Measurements from ENCODE around the gene ODAD4. TPM values are rescaled to one million over a fixed set of nuclear protein-coding genes. Genes with fewer than 3 reads are reported as not detected.

Gene ODAD4
- polyA plus RNA-seq, 1 donor: 0.80 TPM

DNA sequence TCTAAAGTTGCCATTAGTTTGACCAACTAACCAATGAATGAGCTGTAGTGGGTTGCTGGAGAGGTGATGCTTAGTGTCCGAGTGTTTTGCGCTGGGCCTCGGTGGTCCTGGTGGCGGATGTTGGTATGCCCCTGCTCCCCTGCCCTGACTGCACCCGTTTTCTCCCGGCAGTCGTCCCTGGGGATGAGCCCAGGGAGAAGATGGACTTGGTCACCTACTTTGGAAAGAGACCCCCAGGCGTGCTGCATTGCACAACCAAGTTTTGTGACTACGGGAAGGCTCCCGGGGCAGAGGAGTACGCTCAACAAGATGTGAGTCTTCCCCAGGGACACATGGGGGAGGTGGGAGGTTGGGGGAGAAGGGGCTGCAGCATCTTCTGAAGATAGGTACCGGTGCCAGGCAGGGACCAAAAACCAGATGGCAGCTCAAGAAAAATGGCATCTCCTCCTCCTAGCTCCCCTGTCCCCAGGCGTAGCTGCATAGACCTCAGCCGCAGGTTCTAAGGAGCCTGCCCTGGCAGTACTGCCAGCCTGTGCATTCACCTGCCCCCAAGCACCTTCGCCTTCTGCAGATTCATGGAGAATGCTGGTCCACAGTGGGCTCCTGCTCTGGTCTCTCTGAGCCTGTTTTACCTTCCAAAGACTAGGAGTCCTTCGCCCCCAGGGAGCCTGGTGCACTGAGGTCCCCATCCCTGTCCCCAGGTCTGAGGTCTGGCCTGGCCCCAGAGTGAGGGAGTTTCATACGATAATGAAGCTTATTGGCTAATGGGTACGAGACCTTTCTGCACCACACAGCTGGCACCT, 41.5 kb downstream of the ODAD4 start:
- no peak for DNase-seq (ENCODE audit: low read depth)

DNA sequence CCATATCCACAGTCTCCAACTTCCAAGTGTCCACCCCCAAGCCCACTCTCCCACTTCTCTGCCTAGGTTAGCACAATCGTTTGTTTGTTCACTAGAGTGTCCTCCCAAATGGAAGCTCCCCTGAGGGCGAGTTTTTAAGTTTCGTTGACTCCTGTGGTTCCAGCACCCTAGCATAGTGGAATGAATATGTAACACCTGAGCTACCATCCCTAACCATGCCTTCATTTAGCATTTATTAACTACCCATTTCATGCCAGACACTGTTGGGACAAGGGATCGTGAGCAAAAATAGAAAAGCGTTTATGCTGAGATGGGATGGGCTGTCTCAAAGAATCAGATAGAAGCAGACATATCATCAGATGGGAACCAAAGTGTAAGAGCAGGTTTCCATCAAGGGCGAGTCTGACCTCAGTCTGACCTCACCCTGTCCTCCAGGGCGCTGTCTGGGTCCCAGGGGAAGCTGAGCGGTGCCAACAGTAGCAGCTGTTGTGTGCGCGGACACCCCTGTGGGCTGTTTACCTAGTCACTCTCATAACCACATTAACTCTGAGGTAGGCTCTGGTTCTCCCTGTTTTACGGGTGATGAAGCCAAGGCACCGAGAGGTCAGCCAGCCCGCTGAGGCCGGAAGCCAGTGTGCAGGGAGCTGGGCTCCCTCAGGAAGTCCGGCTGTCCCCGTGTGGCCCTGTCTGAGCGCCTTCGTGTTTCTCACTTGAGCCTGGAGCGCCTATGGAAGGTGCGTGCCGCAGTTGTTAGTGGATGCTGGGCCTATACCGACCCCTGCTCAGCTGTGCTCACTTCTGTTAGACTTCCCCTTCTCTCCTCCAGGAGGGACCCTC, 42.4 kb downstream of the ODAD4 start:
- DNase-seq (ENCODE audit: low read depth): no peak

DNA sequence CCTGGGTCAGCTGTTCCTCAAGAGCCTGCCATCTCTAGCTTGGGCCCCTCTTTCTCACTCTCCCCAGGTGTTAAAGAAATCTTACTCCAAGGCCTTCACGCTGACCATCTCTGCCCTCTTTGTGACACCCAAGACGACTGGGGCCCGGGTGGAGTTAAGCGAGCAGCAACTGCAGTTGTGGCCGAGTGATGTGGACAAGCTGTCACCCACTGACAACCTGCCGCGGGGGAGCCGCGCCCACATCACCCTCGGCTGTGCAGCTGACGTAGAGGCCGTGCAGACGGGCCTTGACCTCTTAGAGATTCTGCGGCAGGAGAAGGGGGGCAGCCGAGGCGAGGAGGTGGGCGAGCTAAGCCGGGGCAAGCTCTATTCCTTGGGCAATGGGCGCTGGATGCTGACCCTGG, 43.0 kb downstream of the ODAD4 start:
- no peak for DNase-seq (ENCODE audit: low read depth)

DNA sequence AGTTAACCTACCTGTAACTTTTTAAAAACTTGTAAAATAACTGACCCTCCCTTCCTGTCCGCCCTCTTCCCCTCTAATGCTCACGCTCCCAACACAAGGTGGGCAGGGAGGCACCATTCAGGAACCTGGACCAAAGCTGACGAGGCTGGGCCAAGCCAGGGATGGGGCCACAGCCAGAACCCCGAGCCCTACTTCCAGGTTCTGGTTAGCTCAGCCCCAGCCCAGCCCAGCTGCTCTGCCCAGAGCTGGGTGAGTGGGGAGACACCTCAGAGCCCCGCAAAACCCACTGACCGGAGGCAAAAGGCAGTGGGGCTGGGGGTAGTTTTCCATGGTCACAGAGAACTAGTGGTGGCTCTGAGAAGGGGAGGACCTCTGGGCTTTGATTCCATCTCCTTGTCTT, 43.6 kb downstream of the ODAD4 start:
- DNase-seq (ENCODE audit: low read depth): no peak

DNA sequence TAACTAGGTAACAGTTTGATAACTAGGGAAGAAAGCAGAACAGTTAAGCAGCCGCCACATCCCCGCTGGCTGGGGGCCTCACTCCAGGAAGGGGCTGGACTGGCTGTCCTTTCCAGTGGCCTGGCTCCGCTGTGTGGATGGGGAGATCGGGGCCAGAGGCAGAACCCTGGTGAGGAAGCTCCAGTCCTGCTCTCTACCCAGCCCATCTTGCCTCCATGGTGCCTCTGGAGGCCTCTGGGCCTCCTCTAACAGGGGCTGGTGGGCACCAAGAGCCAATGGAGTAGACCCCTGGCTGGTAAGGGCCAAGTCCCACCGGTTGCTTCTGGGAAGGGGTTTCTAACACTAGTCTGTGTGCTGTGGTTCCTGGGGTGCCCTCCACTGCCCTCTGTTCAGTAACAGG, 44.2 kb downstream of the ODAD4 start:
- DNase-seq (ENCODE audit: low read depth): no peak

DNA sequence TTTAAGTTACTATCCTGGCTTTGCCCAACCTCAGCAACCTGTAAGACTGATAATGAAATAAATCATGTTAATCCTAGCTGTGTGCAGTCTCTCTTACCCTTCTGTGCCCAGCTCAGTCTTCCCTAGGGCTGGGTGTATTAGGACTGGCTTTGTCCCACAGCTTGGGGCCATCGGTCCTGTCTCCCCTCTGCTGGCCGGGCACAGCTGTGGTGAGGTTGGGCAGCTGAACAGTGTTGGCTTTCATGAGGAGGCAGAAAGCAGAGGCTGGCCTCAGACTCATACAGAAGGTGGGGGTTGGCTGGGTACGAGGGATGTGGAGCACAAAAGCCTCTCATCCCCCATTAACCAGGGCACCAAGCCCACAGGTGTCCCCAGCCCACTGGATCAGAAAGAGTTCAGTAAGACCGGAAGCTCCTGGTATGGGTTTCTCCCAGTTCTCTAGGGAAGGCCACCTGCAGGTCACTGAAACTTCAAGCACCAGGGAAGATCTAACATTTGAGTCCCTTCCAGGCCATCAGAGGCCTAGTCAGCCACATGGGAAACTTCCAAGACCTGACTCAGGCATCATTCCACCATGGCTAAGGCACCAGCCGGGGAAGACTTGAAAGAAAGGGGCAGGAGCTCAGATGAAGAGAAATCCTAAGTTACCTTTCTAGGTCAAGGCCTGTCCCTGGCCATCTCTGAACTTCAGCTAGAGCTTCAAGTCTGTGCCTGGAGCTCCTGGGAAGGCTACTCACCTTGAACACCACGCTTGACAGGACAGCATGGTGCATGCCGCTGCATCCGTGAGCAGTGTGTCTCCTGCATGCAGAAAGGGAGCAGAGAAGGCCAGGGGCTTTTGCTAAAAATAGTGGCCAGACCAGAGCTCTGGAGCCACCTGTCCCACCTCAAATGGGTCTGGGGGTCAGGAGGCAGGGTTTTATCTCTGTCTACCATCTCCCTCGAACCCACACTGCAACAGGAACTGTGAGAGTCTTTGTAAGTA, 45.0 kb downstream of the ODAD4 start:
- no peak for DNase-seq (ENCODE audit: low read depth)

DNA sequence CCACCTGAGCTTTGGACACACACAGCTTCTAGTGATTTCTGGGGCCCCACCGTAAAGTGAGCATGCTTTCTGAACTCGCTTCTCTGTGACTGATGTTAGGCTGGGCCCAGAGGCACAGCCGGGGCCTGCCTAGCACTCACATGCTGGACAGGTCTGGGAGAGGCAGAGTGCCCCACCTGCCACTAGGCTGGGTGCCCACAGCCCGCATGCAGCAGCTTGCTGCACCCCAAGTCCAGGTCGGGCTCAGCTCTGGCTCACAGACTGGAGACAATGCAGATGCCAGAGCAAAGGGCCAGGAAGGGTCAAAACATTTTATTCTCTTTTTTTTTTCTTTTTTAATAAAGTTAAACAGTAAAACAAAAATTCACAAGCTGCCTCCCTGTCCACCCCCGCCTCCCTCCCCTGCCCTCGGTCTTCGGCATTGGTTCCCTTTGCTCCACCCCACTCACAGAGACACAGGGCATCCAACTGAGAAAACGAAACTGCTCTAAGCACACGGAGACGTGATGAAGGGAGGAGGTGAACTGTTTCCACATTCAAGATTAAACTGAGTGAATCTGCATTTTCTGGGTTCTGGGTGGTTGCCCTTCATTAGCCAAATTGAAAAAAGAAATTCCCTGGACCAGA, 45.8 kb downstream of the ODAD4 start:
- DNase-seq (ENCODE audit: low read depth): no peak

DNA sequence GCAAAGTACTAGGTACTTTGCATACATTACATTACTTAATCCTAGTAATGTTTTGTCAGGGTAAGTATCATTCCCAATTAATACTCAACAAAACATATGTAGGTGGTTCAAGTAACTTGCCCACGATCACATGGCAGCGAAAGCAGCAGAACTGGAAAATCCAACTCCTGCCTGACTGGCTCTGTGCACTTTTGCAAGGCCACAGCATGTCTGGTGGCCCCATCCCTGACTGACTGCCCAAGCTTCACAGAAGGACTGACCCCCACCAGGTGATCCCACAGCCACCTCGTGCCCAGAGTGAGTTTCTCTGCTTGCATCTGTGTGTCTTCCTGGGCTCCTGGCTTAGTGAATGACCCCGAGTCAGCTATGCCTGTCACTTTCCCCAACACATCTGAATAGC, 47.6 kb downstream of the ODAD4 start:
- no peak for DNase-seq (ENCODE audit: low read depth)

DNA sequence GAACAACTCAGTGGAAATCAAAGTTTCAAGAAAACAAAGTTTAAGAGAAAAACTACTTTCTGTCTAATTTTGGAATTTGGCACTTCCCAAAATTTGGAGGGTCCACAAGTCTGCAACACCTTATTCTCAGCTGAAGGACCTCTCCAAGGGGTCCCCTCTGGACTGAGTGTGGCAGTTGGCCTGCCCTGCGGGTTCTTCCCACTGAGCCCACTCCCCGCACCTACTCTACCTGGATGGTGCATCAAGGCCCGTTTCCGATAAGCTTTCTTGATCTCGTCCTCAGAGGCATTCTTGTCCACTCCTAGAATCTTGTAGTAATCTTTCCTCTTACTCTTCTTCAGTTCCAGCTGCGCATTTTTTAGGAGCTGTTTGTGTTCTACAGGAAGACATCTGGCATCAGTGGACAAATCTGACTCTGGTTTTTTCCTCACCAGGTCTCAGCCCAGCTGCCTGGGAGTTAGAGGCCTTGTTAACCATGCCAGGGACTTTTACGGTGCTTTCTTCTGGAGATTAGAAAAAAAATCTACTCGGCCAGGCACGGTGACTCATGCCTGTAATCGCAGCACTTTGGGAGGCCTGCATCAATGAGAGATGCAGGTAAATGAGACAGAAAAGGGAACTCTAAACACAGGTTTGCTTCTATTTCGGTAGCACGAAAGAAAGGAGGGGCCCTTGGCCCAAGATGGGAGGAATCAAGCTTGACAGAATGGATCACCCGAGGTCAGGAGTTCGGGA, 51.8 kb downstream of the ODAD4 start:
- DNase-seq (ENCODE audit: low read depth): no peak

DNA sequence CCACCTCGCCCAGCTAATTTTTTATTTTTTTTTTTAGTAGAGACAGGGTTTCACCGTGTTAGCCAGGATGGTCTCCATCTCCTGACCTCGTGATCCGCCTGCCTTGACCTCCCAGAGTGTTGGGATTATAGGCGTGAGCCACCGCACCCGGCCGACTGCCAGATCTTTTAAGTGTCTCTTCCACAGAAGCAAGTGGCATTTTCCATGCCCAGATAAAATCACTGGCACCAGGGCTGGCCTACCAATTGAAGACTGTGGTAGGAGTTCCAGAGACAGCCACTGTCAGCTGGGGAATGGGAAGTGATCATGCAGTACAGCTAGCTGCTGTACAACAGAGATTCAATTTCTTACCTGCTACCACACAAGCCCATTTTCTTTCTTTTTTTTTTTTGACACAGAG, 54.0 kb downstream of the ODAD4 start:
- no peak for DNase-seq (ENCODE audit: low read depth)

DNA sequence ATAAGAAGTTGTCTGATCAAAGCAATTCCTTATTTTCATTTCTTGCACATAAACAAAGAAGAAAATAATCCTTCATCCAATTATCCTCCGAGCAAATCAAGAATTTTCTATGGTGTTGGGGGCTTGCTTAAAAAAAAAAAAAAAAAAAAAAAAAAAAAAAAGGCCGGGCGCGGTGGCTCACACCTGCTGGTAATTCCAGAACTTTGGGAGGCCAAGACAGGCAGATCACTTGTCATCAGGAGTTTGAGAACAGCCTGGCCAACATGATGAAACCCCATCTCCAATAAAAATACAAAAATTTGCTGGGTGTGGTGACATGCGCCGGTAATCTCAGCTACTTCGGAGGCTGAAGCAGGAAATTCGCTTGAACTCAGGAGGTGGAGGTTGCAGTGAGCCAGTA, 55.5 kb downstream of the ODAD4 start:
- DNase-seq (ENCODE audit: low read depth): no peak

DNA sequence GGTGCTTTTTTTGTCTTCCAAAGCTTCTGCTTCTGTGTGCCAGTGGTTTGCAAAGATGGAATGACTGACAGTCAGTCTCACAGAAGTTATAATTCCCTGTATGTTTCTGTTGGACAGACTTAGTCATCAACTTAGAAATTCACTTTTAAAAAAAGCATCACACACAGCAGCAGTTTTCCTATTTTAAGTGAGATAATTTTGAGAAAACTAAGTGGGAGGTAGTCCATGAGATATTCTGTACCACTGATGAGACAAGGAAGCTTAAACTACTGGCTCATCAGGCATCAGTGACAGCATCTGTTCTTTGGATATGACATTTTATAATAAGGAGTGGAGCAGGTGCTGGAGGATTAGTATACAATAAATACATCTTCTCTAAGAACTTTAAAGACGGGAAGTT, 56.2 kb downstream of the ODAD4 start:
- no peak for DNase-seq (ENCODE audit: low read depth)

DNA sequence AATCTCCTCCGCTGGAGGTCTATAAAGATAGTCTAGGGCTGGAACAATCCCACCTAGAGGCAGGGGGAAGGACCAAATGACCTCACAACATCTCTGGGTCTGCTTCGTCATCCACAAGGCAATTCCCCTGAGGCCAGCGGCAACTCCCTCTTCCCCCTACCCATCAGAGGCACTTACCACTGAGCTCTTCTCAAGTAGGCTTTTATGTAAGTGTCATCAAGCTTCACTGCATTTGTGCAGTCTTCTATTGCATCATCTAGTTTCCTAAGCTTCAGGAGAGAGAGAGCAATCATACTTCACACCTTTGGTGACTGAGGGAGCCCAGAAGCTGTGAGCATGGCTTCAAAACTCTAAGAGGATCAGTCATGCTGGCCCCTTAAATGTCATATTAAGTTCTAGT, 57.2 kb downstream of the ODAD4 start:
- no peak for DNase-seq (ENCODE audit: low read depth)

DNA sequence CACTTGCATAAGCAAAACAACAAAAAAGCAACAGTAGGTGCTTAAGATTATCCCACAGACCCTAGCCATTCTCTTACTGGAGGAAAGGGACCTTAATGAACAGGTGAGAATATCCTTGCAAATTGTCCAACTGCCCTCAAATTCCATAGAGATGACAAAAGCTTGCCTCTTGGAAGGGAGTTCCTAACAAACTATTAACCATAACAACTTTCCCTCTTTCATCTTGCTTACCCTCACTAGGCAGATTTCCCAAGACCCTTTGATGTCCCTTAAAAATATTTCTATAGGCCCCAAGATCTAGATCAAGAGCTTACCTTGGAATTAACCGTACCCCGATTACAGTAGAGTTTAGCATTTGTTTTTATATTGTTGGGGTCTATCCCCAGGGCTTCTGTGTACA, 58.0 kb downstream of the ODAD4 start:
- no peak for DNase-seq (ENCODE audit: low read depth)

DNA sequence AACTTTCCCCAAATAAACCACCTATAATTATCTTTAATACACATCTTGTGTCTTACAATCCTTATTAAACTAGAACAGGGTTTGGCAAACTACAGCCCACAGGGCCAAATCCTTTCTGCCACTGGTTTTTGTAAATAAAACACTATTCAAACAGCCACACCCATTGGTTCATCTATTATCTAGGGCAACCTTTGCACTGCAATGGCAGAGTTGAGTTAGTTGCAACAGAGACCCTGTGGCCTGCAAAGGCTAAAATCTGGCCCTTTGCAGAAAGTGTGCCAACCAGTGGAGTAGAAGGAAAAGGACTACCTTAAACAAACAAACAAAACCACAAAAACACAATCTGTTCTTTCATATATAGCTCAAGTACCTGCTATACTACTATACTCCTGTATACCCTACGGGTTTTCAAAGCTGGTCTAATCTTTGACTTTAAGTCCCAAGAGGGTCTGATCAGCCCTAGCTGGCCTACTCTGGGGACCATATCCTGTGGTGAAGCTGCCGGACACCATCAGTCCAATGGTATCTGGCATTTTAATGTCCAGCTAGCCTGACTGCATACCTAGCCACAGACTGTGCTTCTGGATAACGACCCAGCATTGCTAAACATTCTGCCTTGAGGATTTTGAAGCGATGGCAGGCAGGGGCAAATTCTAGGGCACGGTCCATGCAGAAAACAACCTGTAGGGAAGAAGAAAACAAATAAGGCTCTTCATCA, 59.4 kb downstream of the ODAD4 start:
- DNase-seq (ENCODE audit: low read depth): no peak

DNA sequence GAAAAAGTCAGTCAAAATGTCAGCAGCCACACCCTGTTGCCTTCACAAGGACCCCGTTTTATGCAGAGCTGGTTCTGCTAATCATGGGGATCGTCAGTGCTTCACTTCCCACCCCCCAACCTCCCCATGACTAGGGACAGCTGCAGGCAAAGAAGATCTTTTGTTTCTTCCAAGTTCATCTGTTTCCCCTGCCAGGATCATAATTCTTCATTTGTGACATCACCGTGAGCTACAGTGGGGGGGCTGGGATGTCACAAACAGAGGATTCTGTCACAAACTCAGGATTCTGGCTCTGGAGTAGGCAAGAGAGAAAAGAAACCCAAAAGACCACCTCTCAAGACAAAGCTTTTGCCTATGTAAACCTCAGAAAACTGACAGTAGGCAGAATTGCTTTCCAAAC, 62.2 kb downstream of the ODAD4 start:
- DNase-seq (ENCODE audit: low read depth): no peak

DNA sequence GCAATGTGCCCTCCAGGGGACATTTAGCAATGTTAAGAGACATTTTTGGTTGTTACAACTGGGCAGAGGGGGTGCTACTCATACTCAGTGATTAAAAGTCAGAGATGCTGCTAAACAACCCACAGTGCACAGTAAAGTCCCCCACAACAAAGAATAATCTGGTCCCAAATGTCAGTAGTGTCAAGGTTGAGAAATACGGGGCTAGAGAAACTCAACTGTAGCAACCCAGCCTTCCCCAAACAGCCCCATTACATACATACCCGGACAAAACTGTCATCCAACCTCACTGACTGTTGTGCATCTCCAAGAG, 66.4 kb downstream of the ODAD4 start:
- DNase-seq (ENCODE audit: low read depth): no peak

DNA sequence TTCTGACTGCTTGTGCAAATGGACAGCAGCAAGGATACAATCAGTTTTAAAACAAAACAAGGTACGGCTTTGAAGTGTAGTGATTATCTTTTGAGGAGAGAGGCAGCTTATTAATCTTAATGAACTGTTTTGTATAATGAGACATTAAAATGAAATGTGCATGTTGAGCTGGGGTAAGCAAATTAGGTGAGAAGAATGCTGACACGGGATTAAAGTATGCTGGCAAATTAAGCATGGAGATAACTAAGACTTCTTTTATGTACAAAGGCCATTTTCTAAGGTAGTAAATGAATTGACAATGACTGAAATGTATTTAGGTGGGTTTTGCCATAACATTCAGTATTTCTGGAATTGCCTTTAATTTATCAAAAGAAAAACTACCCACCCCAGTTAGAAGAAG, 68.1 kb downstream of the ODAD4 start:
- no peak for DNase-seq (ENCODE audit: low read depth)

DNA sequence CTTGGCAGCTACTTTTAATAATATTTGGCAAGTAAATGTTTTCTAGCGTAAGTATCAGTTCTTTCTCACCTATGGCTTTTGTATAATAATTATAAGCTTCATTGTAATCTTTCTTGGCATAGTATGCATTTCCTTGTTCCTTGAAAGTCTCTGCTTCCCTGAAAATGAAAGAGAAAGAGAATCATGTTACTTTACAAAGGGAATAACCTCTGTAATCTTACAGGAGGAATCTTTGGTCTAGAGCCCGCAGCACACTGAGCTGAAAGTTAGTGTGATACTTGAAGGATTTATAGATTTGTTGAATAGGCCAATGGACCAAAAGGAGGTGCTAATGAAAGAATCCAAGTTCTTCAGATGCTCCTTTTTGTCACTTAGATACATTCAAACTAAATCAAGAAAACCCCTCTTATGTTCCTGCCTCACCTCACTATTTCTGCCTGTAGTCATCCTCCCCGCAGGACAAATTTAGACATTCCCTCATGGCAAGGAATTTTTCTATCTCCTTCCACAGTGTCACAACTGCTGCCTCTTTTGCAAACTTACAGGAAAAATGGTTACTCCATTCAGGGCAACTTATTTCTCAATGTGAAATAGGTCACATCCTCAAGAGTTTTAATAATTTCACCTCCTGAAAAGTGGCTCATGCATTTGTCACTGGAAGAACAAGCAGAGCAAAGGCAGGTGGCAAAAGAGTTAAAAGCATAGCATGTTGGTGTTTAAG, 70.2 kb downstream of the ODAD4 start:
- no peak for DNase-seq (ENCODE audit: low read depth)

DNA sequence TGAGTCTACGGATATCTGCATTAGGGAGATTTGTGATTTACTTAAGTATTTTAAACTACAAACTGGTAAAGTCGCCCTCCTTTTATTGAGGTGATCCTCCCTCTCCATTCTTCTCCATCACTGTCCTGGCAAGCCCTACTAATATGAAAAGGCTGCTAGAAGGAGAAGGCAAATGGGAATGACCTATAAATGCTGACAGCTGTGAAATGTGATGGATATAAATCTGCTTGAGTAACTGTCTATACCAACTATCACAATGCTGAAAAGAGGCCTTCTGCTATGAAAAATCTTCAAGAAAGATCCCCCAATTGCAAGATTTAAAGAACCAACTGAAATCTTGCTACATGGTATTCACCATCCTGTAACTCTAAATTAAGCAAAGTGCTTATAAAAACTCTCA, 71.3 kb downstream of the ODAD4 start:
- no peak for DNase-seq (ENCODE audit: low read depth)
